ENCODE measurements around the gene NOTCH4.

DNA sequence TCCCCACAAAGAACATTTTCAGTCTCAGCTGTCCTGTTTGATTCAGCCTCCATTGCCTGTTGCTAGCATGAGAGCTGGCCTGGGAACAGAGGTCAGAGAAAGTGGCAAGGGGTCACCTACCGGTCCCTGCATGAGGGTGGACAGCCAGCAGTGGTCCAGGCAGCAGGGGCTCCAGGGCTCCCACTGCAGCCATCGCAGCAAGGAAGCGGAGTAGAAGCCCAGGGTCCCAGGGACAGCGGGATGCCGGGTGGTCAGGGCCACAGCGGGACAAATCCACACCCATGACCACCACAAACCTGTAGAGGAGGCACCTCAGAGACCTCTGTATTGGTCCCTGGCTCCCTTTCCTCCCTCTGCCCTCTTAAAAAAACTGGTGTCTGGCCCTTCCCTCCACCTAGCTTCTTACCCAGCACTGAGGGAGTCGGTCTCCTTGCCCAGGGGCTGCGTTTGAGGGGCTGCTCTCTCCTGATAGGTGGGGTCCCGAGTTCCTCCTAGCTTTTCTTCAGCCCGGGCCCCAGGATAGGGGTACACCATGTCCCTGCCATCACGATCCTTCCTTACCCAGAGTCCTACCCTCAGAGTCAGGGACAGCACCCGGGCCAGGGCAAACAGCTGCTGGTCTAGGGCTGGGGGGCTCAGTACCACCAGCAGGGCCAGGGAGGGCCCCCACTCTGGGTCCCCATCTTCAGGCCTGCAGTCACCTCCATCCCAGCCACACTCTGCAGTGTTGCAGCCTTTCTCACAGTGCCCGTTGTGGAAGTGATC lies 23.0 kb downstream of the NOTCH4 start:
- TF ChIP-seq YY1 (IDR thresholded peaks at IDR 0.05; ENCODE audit: insufficient read depth, insufficient read length): no peak
- no peak for TF ChIP-seq ZNF274 (IDR thresholded peaks at IDR 0.05; ENCODE audit: low read depth, low read length)
